ENCODE results near the gene RGS9BP.
"Not testable (repeated sequence)": the region's sequence is repeated elsewhere in the genome, so short reads cannot be mapped to it uniquely, and the experiment has no call there.

The RGS9BP gene

DNA sequence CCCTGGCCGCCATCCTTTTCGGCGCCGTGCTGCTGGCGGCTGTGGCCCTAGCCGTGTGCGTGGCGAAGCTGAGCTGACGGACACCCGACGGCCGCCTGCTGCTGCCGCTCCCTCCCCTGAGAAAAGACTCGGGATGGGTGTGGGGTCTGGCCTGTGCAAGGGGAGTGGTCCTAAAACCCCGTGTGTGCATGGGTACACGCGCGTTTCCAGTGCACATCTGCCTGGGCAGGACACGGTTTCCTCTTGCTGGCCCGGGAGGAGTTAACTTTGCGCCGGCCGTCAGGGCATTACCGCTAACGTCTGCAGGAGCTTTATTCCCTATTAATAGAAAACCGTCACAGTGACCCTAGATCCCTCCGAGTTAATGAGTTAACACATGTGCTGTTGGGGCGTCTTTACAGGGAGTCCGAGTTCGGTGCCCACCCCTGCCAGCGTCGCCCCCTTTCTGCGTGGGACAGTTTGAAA lies 1.3 kb downstream of the RGS9BP start:
- Mint-ChIP-seq H3K27me3 (peaks cover 16% of the 10 kb centered on the region), H3K27ac (no peak overlapping the region), H3K9me3 (no peaks in the 10 kb centered on the region), H3K36me3 (ENCODE audit: low read depth) (peaks cover 2% of the 10 kb centered on the region), H3K4me1 (ENCODE audit: low read depth) (peaks cover 30% of the 10 kb centered on the region), H3K4me3 (peak overlapping the region; percentile 38)
- no peak for DNase-seq

DNA sequence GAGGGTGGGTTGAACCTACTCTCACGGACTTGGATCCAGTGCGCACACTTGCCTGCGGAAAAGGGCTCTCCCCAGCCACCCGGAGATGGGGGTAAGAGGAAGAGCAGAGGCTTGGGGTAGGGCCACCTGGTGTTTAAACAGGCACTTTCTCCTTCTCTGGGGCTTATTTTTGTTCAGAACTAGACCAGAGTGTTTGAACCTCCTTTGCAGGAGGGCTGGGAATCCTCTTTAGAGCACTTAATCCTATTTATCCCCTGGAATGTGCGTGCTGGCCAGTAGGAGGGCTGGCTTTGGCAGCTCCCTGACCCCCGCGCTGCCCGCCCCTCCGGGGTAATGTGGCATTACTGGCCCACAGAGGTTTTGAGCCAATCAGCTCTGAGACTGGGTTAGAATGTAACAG lies 2.0 kb downstream of the RGS9BP start:
- no peak overlapping the region for H3K4me3 Mint-ChIP-seq
- peaks cover 16% of the 10 kb centered on the region for H3K27me3 Mint-ChIP-seq
- H3K27ac Mint-ChIP-seq, result no peak overlapping the region

DNA sequence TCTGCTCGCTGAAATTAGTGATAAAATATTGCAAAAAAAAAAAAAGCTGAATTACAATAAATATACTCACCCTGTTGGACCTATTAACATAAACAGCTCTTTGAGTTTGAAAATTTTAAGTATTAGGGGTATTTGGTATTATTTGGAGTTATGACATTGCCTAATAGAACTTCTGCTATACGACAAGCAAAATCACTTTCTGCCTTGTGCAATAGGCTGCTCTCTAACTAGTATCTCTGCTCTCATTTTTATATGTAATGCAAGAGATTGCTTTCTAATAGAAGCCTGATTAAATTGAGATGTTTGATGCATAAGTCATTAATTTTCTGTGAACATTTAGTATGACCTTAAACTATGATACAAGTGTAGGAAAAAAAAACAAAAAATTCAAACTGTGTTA lies 5.3 kb downstream of the RGS9BP start:
- H3K36me3 Mint-ChIP-seq (ENCODE audit: low read depth), result no peaks in the 10 kb centered on the region

More for the DNA sequence above, 2.0 kb downstream of the RGS9BP start:
- DNase-seq, result no peak
- Mint-ChIP-seq H3K9me3 (no peaks in the 10 kb centered on the region), H3K4me1 (ENCODE audit: low read depth) (peaks cover 23% of the 10 kb centered on the region), H3K36me3 (ENCODE audit: low read depth) (peaks cover 2% of the 10 kb centered on the region)

DNA sequence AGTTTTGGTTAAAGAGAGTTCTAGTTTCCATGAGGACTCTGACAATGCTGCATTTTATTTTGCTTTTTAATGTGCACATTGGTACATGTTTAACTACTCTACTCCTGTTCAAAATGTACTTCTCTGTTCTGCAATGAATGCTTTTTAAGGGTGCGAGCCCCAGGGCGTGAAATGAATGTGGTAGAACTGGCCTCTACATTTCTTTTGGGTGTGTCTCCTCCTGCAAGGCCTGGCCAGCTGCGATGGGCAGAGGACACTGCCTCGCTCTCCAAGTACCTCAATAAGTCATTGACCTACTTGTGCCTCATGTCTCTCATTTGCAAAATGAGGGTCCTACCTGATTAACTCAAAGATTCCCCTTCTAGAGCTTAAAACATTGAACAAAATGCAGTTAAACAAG lies 6.7 kb downstream of the RGS9BP start:
- Mint-ChIP-seq H3K27me3 (peaks cover 6% of the 10 kb centered on the region), H3K27ac (no peak overlapping the region), H3K9me3 (no peaks in the 10 kb centered on the region), H3K36me3 (ENCODE audit: low read depth) (no peaks in the 10 kb centered on the region), H3K4me3 (no peak overlapping the region), H3K4me1 (ENCODE audit: low read depth) (peaks cover 2% of the 10 kb centered on the region)
- no peak for DNase-seq

More for the DNA sequence above, 5.3 kb downstream of the RGS9BP start:
- no peak overlapping the region for H3K4me3 Mint-ChIP-seq
- H3K4me1 Mint-ChIP-seq (ENCODE audit: low read depth), result peaks cover 7% of the 10 kb centered on the region
- H3K27ac Mint-ChIP-seq, result no peak overlapping the region
- H3K9me3 Mint-ChIP-seq, result no peaks in the 10 kb centered on the region
- peaks cover 12% of the 10 kb centered on the region for H3K27me3 Mint-ChIP-seq
- no peak for DNase-seq

DNA sequence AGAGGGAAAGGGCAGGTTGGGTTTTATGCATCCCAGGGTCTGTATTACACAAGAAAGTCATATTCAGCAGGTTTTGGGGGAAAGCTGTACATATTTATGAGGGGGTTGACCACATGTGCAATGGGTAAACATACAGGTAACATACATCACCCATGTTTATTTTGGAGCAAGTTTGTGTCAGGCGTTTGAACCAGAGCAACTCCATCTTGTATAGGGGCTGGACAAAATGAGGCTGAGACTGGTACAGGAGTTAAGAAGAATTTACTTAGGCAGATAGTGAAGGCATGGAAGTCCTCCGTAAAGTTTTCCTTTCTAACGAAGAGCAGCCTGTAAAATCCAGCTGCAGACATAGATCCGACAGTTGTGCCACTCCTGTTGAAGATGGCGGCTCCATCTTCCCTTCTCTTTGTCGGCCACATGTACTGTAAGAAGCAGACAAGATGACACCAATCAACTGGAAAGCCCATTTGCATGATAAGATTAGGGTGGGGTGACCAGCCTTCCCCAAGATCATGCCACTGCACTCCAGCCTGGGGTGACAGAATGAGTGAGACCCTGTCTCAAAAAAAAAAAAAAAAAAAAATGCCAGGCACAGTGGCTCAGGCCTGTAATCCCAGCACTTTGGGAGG lies 11.3 kb downstream of the RGS9BP start:
- no peak overlapping the region for H3K27ac Mint-ChIP-seq
- no peaks in the 10 kb centered on the region for H3K9me3 Mint-ChIP-seq
- H3K4me3 Mint-ChIP-seq, result no peak overlapping the region
- H3K27me3 Mint-ChIP-seq, result no peaks in the 10 kb centered on the region
- peaks cover 5% of the 10 kb centered on the region for H3K36me3 Mint-ChIP-seq (ENCODE audit: low read depth)
- peaks cover 22% of the 10 kb centered on the region for H3K4me1 Mint-ChIP-seq (ENCODE audit: low read depth)
- DNase-seq, result no peak

DNA sequence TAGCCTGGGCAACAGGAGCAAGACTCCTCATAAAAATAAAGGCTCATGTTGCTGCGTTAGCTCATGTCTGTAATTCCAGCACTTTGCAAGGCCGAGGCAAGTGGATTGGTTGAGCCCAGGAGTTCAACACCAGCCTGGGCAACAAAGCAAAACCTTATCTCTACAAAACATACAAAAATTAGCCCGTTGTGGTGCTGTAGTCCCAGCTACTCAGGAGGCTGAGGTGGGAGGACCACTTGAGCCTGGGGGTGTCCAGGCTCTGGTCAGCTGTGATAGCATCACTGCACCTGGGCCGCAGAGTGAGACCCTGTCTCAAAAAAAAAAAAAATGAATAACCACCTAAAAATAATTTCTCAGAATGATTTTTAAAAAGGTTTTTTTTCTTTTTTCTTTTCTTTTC lies 12.0 kb downstream of the RGS9BP start:
- no peaks in the 10 kb centered on the region for H3K9me3 Mint-ChIP-seq
- H3K4me3 Mint-ChIP-seq, result no peak overlapping the region
- H3K36me3 Mint-ChIP-seq (ENCODE audit: low read depth), result peaks cover 7% of the 10 kb centered on the region
- H3K27me3 Mint-ChIP-seq, result no peaks in the 10 kb centered on the region
- DNase-seq, result no peak
- H3K4me1 Mint-ChIP-seq (ENCODE audit: low read depth), result peaks cover 22% of the 10 kb centered on the region
- H3K27ac Mint-ChIP-seq, result no peak overlapping the region

DNA sequence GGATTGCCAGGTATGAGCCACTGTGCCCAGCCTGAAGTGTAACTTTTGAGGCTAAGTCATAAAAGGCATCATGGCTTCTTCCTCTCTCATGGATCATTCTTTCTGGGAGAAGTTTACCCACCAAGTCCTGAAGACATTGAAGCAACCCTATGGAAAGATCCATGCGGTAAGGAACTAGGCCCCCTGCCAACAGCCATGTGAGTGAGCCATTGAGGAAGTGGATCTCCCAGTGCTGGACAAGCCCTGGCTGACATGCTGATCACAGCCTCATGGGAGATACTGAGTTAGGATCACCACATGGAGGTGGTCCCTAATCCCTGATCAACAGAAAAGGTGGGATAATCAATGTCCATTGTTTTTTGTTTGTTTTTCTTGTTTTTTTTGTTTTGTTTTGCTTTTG lies 12.7 kb downstream of the RGS9BP start:
- no peaks in the 10 kb centered on the region for H3K27me3 Mint-ChIP-seq
- DNase-seq, result no peak
- peaks cover 28% of the 10 kb centered on the region for H3K4me1 Mint-ChIP-seq (ENCODE audit: low read depth)
- H3K36me3 Mint-ChIP-seq (ENCODE audit: low read depth), result peaks cover 13% of the 10 kb centered on the region
- H3K4me3 Mint-ChIP-seq, result no peak overlapping the region
- H3K9me3 Mint-ChIP-seq, result peaks cover 3% of the 10 kb centered on the region
- H3K27ac Mint-ChIP-seq, result no peak overlapping the region

DNA sequence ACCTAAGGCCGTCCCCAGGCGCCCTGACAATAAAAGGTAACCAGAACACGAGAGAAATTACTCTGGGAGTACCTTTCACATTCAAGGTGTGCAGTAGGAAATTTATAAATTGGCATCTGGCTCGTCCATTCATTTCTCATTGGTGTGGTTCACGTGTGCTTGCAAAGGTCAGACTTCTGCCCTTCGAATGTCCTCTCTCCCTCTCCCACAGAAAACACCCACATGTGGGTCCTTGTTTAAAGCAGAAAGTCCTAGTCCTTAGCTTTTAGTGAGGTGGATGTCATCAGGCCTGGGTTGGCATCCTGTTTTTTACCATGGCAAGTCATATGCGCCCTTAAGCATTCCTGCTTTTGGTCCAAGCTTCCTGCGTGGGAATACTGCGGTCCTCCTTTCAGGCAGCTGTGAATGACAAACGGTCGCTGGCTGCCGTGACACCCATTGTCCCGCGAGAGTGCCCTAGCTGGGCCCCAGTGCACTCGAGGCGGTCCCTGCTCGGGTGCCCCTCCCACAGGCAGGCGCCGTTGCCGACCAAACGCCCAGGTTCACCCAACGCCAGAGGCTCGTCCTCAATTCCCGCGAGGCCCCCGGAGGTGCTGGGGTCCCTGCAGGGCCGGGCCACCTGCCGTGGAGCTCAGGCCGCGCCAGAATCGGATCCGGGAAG lies 15.8 kb downstream of the RGS9BP start, which contains the start of gene NUDT19:
Gene NUDT19 (plus strand): TSS at position 531 of the 661 bp plus-strand sequence. CDS start 140 bp downstream, outside the sequence.
- Mint-ChIP-seq H3K4me1 (ENCODE audit: low read depth) (peaks cover 57% of the 10 kb centered on the region), H3K27ac (peak within 1 kb of the TSS; percentile 89), H3K27me3 (no peaks in the 10 kb centered on the region), H3K4me3 (peak within 1 kb of the TSS; percentile 87), H3K36me3 (ENCODE audit: low read depth) (peaks cover 42% of the 10 kb centered on the region), H3K9me3 (peaks cover 4% of the 10 kb centered on the region)
- peak; percentile 86 for DNase-seq

DNA sequence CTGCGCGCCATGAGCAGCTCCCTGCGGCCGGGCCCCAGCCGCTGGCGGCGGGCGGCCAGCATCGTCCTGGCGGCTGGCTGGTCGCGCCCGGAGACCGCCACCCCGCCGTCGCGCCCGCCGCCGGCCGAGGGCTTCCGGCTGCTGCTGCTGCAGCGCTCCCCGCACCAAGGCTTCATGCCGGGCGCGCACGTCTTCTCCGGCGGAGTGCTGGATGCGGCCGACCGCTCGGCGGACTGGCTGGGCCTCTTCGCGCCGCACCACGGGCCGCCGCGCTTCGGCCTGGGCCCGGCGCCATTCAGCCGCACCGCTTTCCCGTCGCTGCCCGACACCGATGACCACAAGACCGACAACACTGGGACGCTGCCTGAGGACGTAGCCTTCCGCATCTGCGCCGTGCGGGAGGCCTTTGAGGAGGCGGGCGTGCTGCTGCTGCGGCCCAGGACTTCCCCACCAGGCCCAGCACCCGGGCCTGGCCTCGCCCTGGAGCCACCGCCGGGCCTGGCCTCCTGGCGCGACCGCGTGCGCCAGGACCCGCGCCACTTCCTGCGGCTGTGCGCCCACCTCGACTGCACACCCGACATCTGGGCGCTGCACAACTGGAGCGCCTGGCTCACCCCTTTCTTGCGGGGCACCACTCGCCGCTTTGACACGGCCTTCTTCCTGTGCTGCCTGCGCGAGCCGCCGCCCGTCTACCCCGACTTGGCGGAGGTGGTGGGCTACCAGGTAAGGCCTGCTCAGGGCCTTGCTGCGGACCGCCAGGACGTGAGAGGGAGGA lies 16.5 kb downstream of the RGS9BP start:
- no peaks in the 10 kb centered on the region for H3K27me3 Mint-ChIP-seq
- H3K4me3 Mint-ChIP-seq, result peak overlapping the region; percentile 87
- peaks cover 64% of the 10 kb centered on the region for H3K4me1 Mint-ChIP-seq (ENCODE audit: low read depth)
- peak overlapping the region; percentile 89 for H3K27ac Mint-ChIP-seq
- peaks cover 49% of the 10 kb centered on the region for H3K36me3 Mint-ChIP-seq (ENCODE audit: low read depth)
- peak; percentile 78 for DNase-seq
- H3K9me3 Mint-ChIP-seq, result peaks cover 4% of the 10 kb centered on the region

DNA sequence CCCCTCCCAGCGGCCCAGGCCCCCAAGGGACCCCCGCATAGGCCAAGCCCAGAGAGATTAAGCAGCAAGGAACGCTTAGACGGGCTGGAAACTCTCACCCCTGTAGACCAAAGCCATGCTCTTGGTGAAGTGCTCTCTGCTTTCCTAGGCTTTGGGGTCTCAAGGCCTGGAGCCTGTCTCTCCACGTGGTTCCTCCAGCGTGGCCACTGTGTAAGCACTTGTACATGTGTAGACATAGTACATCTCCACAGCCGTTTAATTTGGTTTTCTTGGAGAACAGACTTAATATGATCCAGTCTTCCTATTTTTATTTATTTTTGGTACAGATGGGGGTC lies 17.0 kb downstream of the RGS9BP start:
- no peak for DNase-seq
- Mint-ChIP-seq H3K27ac (peak overlapping the region; percentile 89), H3K36me3 (ENCODE audit: low read depth) (peaks cover 54% of the 10 kb centered on the region), H3K4me3 (peak overlapping the region; percentile 87), H3K9me3 (peaks cover 4% of the 10 kb centered on the region), H3K4me1 (ENCODE audit: low read depth) (peaks cover 70% of the 10 kb centered on the region), H3K27me3 (no peaks in the 10 kb centered on the region)

DNA sequence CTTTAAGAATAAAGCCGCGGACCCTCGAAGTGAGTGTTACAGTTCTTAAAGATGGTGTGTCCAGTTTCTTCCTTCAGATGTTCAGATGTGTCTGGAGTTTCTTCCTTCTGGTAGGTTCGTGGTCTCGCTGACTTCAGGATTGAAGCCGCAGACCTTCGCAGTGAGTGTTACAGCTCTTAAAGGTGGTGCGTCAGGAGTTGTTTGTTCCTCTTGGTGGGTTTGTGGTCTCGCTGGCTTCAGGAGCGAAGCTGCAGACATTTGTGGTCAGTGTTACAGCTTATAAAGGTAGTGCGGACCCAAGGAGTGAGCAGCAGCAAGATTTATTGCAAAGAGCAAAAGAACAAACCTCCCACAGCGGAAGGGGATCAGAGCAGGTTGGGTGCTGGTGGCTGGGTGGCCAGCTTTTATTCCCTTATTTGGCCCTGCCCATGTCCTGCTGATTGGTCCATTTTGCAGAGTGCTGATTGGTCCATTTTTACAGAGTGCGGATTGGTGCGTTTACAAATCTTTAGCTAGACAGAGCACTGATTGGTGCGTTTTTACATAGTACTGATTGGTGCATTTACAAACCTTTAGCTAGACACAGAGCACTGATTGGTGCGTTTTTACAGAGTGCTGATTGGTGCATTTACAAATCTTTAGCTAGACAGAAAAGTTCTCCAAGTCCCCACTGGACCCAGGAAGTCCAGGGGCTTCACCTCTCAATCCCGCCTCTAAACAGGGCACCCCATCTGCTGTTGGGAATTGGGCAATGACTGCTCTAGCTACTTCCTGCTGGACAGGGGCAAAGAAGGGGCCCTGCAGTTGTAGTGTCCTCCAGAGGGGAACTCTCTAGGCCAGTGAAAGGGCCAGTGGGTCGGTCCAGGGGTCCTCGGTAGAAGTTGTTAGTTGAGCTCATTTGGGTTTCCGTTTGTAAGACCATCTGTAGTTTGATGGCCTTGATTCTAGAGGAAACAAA lies 17.8 kb downstream of the RGS9BP start:
- peak; percentile 59 for DNase-seq
- Mint-ChIP-seq H3K4me3 (peak overlapping the region; percentile 87), H3K4me1 (ENCODE audit: low read depth) (peaks cover 77% of the 10 kb centered on the region), H3K36me3 (ENCODE audit: low read depth) (peaks cover 62% of the 10 kb centered on the region), H3K27ac (peak overlapping the region; percentile 89)
- H3K27me3 Mint-ChIP-seq, H3K9me3 Mint-ChIP-seq: not testable (repeated sequence)

DNA sequence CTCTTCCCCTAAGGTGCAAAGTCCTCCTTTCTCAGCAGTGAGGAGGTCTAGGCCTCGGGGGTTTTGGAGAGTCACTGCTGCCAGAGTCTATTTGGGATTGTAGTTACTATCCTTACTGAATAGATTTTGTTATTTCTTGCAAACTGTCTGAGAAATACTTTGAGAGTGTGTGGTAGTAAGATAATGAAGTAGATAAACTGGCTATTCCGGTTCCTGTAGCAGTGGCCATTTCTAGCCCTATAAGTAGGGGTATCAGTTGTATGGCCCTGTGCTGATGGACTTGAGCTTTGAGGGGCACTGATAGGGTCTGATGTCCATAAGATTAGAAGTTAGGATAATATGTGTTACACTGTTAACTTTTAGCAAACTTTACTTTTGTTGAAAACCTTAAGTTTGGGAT lies 18.7 kb downstream of the RGS9BP start:
- H3K9me3 Mint-ChIP-seq, DNase-seq, H3K27me3 Mint-ChIP-seq: not testable (repeated sequence)
- peak overlapping the region; percentile 87 for H3K4me3 Mint-ChIP-seq
- peak overlapping the region; percentile 89 for H3K27ac Mint-ChIP-seq
- peaks cover 81% of the 10 kb centered on the region for H3K4me1 Mint-ChIP-seq (ENCODE audit: low read depth)
- H3K36me3 Mint-ChIP-seq (ENCODE audit: low read depth), result peaks cover 71% of the 10 kb centered on the region

DNA sequence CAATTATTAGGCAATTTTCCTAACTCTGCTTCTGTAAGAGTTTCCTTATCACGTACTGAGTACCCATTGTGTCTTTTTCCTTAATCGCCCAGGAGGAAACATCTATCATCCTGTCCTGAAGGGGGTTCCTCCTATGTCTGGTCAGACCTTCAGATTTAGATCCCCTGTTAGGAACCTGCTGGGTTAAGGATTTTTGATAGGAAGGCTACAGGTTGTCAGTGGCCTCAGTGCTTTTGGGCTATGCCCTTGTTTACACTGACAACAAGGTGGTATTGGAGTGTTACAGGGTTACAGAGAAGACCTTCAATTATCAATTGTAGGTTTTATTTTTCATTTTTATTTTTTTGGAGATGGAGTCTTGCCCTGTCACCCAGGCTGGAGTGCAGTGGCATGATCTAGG lies 19.2 kb downstream of the RGS9BP start:
- not testable (repeated sequence) for H3K27me3 Mint-ChIP-seq, H3K9me3 Mint-ChIP-seq, DNase-seq, H3K27ac Mint-ChIP-seq
- Mint-ChIP-seq H3K36me3 (ENCODE audit: low read depth) (peaks cover 76% of the 10 kb centered on the region), H3K4me3 (peak overlapping the region; percentile 87), H3K4me1 (ENCODE audit: low read depth) (peaks cover 79% of the 10 kb centered on the region)

DNA sequence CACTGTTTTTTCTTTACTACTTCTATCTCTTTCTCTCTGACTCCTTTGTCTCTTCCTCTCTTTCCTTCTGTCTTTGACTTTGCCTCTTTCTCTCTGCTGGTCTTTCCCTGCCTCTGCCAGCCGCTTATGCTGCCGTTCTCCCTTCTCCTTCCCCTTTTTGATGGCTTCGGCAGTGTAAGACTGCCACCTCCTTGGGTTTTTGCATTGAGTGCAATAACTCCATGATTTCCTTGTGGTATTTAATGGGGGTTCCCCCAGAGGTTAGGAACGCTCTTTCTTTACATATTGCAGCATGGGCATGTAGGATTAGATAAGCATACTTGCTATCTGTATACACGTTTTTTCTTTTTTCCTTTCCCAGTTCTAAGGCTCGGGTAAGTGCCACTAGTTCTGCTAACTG lies 19.9 kb downstream of the RGS9BP start:
- H3K27me3 Mint-ChIP-seq, result not testable (repeated sequence)

More for the DNA sequence above, 19.9 kb downstream of the RGS9BP start:
- H3K9me3 Mint-ChIP-seq, DNase-seq: not testable (repeated sequence)
- peak overlapping the region; percentile 31 for H3K4me3 Mint-ChIP-seq
- peaks cover 83% of the 10 kb centered on the region for H3K36me3 Mint-ChIP-seq (ENCODE audit: low read depth)
- peak overlapping the region; percentile 26 for H3K27ac Mint-ChIP-seq
- peaks cover 78% of the 10 kb centered on the region for H3K4me1 Mint-ChIP-seq (ENCODE audit: low read depth)

Data from activated T-cell treated with anti-CD3 and anti-CD28 coated beads, Interleukin-2, amount 50 U/mL, for 24 hours (primary cell).